ENCODE measurements around the gene TLN1.

GRCh38 chr9:35682520-35683315 is 49.3 kb downstream of the TLN1 start:
- no peak for TF ChIP-seq POLR2A (IDR thresholded peaks at IDR 0.05)
- no peak for TF ChIP-seq CTCF (IDR thresholded peaks at IDR 0.05)
- TF ChIP-seq EP300 (IDR thresholded peaks at IDR 0.05) = no peak
